ENCODE data around the gene KCNQ1. TPM values are rescaled to one million over a fixed set of nuclear protein-coding genes. Genes with fewer than 3 reads are reported as not detected.

Gene KCNQ1
- total RNA-seq, 1 donor from 2014 or later, result 2.7 TPM

DNA sequence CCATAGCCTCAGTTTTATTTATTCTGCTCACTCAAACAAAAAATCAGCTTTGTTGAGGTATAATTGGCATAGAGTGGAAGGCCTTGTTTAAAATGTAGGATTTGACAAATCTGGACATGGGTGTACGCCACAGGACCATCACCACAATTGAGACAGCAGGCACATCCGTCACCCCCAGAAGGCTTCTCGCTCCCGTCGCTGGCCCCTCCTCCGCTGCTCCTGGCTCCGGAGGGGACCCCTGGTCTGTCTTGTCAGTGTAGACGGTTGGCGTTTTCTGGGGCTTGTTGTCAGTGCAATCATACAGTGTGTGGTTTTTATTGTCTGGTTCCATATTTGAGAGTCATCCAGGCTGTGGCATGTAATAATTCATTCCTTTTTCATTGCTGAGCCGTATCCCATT is 97.6 kb downstream of the KCNQ1 start:
- Histone ChIP-seq H3K36me3 (no peaks in the 10 kb centered on the region), H3K4me3 (no peak overlapping the region), H3K27me3 (no peaks in the 10 kb centered on the region), H3K27ac (no peak overlapping the region), H3K4me1 (no peaks in the 10 kb centered on the region), H3K9me3 (no peaks in the 10 kb centered on the region)
- intact Hi-C loops (cut with DNase I), result no loop called here
- no peak for DNase-seq (ENCODE audit: extremely low spot score in 2 of 2)
- TF ChIP-seq, protein P1, sequence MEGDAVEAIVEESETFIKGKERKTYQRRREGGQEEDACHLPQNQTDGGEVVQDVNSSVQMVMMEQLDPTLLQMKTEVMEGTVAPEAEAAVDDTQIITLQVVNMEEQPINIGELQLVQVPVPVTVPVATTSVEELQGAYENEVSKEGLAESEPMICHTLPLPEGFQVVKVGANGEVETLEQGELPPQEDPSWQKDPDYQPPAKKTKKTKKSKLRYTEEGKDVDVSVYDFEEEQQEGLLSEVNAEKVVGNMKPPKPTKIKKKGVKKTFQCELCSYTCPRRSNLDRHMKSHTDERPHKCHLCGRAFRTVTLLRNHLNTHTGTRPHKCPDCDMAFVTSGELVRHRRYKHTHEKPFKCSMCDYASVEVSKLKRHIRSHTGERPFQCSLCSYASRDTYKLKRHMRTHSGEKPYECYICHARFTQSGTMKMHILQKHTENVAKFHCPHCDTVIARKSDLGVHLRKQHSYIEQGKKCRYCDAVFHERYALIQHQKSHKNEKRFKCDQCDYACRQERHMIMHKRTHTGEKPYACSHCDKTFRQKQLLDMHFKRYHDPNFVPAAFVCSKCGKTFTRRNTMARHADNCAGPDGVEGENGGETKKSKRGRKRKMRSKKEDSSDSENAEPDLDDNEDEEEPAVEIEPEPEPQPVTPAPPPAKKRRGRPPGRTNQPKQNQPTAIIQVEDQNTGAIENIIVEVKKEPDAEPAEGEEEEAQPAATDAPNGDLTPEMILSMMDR (IDR thresholded peaks at IDR 0.05), result no peak
- no peak for TF ChIP-seq POLR2A (IDR thresholded peaks at IDR 0.05)
- TF ChIP-seq POLR2AphosphoS5 (IDR thresholded peaks at IDR 0.05; ENCODE audit: insufficient read depth in 1 of 2, low read depth in 1 of 2), result no peak

DNA sequence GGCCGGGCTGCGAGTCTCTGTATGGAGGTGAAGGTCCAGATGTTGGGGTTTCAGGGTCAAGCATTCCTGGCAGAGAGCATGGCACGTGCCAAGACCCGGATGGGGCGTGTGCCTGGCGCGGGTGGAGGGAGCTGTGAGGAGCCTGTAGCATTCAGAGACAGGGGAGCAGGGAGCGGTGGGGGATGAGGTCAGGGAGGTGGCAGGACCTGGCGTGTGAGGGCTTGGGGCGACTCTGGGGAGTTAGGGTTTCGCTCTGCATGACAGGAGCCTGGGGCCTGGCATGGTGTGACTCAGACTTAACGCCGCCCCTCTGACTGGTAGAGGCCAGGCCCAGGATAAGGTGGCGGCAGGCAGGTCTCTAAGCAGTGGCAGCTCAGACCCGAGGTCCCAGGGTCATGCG is 103.0 kb downstream of the KCNQ1 start:
- intact Hi-C loops (cut with DNase I), result no loop called here
- Histone ChIP-seq H3K27ac (no peak overlapping the region), H3K9me3 (no peaks in the 10 kb centered on the region), H3K36me3 (no peaks in the 10 kb centered on the region), H3K4me3 (no peak overlapping the region), H3K4me1 (no peaks in the 10 kb centered on the region), H3K27me3 (no peaks in the 10 kb centered on the region)
- no peak for DNase-seq (ENCODE audit: extremely low spot score in 2 of 2)
- TF ChIP-seq POLR2A (IDR thresholded peaks at IDR 0.05), result no peak
- TF ChIP-seq POLR2AphosphoS5 (IDR thresholded peaks at IDR 0.05; ENCODE audit: insufficient read depth in 1 of 2, low read depth in 1 of 2), result no peak
- TF ChIP-seq, protein P1 (IDR thresholded peaks at IDR 0.05), result no peak

DNA sequence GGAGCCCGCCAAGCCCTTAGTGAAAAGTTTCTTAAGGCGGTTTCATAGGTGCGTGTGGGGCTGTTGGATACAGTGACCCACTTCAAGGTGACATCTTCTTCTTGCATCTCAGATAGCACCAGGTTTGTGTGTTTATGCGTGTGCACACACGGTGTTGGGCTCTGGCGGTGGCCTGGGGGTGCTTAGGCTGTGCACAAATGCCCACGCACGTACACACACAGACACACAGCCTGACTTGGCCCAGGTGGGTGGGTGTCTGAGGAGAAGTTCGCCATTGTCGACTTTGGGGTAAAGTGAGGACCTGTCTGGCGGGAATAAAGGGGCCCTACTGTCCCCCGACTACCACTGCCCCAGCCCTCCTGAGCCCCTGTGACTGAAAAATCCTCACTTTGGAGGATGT is 103.8 kb downstream of the KCNQ1 start:
- no peaks in the 10 kb centered on the region for H3K27me3 ChIP-seq
- H3K4me1 ChIP-seq, result no peaks in the 10 kb centered on the region
- intact Hi-C loops (cut with DNase I), result no loop called here
- no peaks in the 10 kb centered on the region for H3K9me3 ChIP-seq
- no peak overlapping the region for H3K4me3 ChIP-seq
- DNase-seq (ENCODE audit: extremely low spot score in 2 of 2), result no peak
- H3K36me3 ChIP-seq, result no peaks in the 10 kb centered on the region
- H3K27ac ChIP-seq, result no peak overlapping the region
- TF ChIP-seq, protein P1 (IDR thresholded peaks at IDR 0.05), result no peak
- TF ChIP-seq POLR2A (IDR thresholded peaks at IDR 0.05), result no peak
- no peak for TF ChIP-seq POLR2AphosphoS5 (IDR thresholded peaks at IDR 0.05; ENCODE audit: insufficient read depth in 1 of 2, low read depth in 1 of 2)

DNA sequence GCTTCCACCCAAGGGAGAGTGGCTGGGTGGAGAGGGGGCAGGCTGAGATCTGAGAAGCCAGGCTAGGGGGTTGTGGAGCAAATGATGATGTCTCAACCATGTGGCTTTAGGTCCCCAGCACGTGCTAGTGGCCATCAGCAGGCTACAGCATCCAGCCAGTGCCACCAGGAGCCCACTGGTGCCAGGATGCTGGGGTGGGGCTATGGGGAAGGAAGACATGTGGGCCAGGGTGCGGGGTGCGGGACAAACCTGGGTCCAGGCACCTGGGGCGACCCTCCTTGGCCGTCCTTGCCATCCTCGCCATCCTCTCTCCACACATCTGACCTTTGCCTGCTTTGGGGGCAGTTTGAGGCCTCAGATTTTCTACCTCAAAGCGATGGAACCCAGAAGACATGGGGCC is 104.3 kb downstream of the KCNQ1 start:
- TF ChIP-seq, protein P1 (IDR thresholded peaks at IDR 0.05), result no peak
- TF ChIP-seq POLR2AphosphoS5 (IDR thresholded peaks at IDR 0.05; ENCODE audit: insufficient read depth in 1 of 2, low read depth in 1 of 2) (no peak), POLR2A (IDR thresholded peaks at IDR 0.05) (no peak)
- H3K36me3 ChIP-seq, result no peaks in the 10 kb centered on the region
- no peaks in the 10 kb centered on the region for H3K9me3 ChIP-seq
- intact Hi-C loops (cut with DNase I), result no loop called here
- no peaks in the 10 kb centered on the region for H3K4me1 ChIP-seq
- DNase-seq (ENCODE audit: extremely low spot score in 2 of 2), result no peak
- no peaks in the 10 kb centered on the region for H3K27me3 ChIP-seq
- H3K4me3 ChIP-seq, result no peak overlapping the region
- no peak overlapping the region for H3K27ac ChIP-seq

DNA sequence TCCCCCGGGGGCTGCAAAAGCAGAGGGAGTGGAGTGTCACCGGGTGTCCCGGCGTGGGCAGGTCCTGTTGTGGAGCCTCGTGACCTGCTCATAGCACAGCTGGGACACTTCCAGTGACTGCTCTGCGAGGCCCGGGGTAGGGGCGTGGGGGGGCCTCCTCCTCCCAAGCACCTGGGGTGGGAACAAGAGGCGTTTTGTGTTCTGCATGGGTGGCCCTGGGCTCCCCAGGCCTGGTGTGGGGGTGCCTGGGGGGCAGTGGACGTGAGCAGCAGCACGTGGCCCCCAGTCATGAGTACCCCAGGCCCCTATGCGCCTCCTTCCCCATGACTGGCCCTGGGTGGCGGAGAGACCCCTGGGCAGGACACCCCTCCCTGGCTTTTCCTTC is 104.7 kb downstream of the KCNQ1 start:
- no peaks in the 10 kb centered on the region for H3K27me3 ChIP-seq
- intact Hi-C loops (cut with DNase I), result no loop called here

More for the DNA sequence above, 104.7 kb downstream of the KCNQ1 start:
- no peak overlapping the region for H3K4me3 ChIP-seq
- TF ChIP-seq POLR2AphosphoS5 (IDR thresholded peaks at IDR 0.05; ENCODE audit: insufficient read depth in 1 of 2, low read depth in 1 of 2), result no peak
- TF ChIP-seq POLR2A (IDR thresholded peaks at IDR 0.05), result no peak
- TF ChIP-seq, protein P1 (IDR thresholded peaks at IDR 0.05), result no peak
- H3K36me3 ChIP-seq, result no peaks in the 10 kb centered on the region
- H3K9me3 ChIP-seq, result no peaks in the 10 kb centered on the region
- DNase-seq (ENCODE audit: extremely low spot score in 2 of 2), result no peak
- H3K4me1 ChIP-seq, result no peaks in the 10 kb centered on the region
- H3K27ac ChIP-seq, result no peak overlapping the region
